GM12878 (cell line): ENCODE data around the gene PIK3C2B. TPM values are rescaled to one million over a fixed set of nuclear protein-coding genes. Genes with fewer than 3 reads are reported as not detected.

Source experiments
- ATAC-seq: fragments of 200-7000 bp; cut with Tn5 transposase; 3 replicates; pipeline ENCODE4 v1.9.1; 2020; ENCODE audit warnings: mild to moderate bottlenecking, moderate library complexity
- BruUV-seq: library from RNA; stranded (reverse); fragments of 400-500 nt; replicated peaks from 2 replicates; lab custom pipeline; 2021; lab: Mats Ljungman, UMichigan
- CTCF ChIA-PET: fragments of 300-600 bp; sonication (Branson Sonifier 250); formaldehyde crosslinking; extraction: SDS; loops from one replicate; lab custom pipeline; 2021; ENCODE audit warnings: inconsistent platforms; lab: Yijun Ruan, JAX
- POLR2A ChIA-PET: fragments of 350-600 bp; formaldehyde crosslinking; extraction: SDS; loops from one replicate; lab custom pipeline; 2021; ENCODE audit warnings: inconsistent platforms; lab: Charles Lee
- RAD21 ChIA-PET: fragments of 300-600 bp; sonication (Branson Sonifier 250); formaldehyde crosslinking; loops from one replicate; lab custom pipeline; 2023; ENCODE audit warnings: antibody characterized with exemption; ENCODE audit not compliant: unreplicated experiment; lab: Charles Lee
- SMC1A ChIA-PET: fragments of 300-600 bp; sonication (Branson Sonifier 250); formaldehyde crosslinking; loops from one replicate; lab custom pipeline; 2023; ENCODE audit not compliant: unreplicated experiment, uncharacterized antibody; lab: Charles Lee
- DNase-seq: peaks from one replicate; pipeline ENCODE4 v3.0.0-alpha.2; 2011; ENCODE audit warnings: low read depth, low spot score
- FAIRE-seq: peaks from 3 replicates; lab custom pipeline; 2011; peaks lifted over from hg19 to GRCh38; lab: Jason Lieb, UNC
- H2AFZ ChIP-seq: 2 replicates; pipeline ENCODE4 v1.6.0; 2011; ENCODE audit warnings: low read depth, low read length, control low read depth; ENCODE audit not compliant: control insufficient read depth
- H3K27ac ChIP-seq: 2 replicates; pipeline ENCODE4 v1.5.1; 2011; ENCODE audit warnings: control low read depth; ENCODE audit not compliant: control insufficient read depth, insufficient read depth
- H3K27me3 ChIP-seq, 2 experiments: replicated peaks in 1 of 2; 2 replicates each; pipeline versions ENCODE4 v1.6.0 to v1.6.1; 2011; ENCODE audit warnings: low read length in 1 of 2; ENCODE audit not compliant: control insufficient read depth in 2 of 2, insufficient read depth in 2 of 2
- H3K36me3 ChIP-seq, 2 experiments: 2 replicates each; pipeline ENCODE4 v1.5.1; 2011; ENCODE audit warnings: low read length in 1 of 2; ENCODE audit not compliant: control insufficient read depth in 2 of 2, insufficient read depth in 2 of 2
- H3K4me1 ChIP-seq: 2 replicates; pipeline ENCODE4 v1.6.1; 2011; ENCODE audit warnings: mild to moderate bottlenecking, low read length, moderate library complexity, mixed read lengths; ENCODE audit not compliant: control insufficient read depth, insufficient read depth
- H3K4me2 ChIP-seq: 2 replicates; pipeline ENCODE4 v1.6.0; 2011; ENCODE audit warnings: control low read depth; ENCODE audit not compliant: control insufficient read depth, insufficient read depth
- H3K4me3 ChIP-seq: fragments of 200-600 bp; sonication (generic); 2 replicates; pipeline ENCODE4 v1.5.1; 2016
- H3K79me2 ChIP-seq: 2 replicates; pipeline ENCODE4 v1.6.0; 2011; ENCODE audit warnings: low read length; ENCODE audit not compliant: control insufficient read depth, insufficient read depth
- H3K9ac ChIP-seq: 2 replicates; pipeline ENCODE4 v1.8.0; 2011; ENCODE audit warnings: low read length, control low read depth, mixed read lengths; ENCODE audit not compliant: control insufficient read depth, insufficient read depth
- H3K9me3 ChIP-seq: replicated peaks from 3 replicates; pipeline ENCODE4 v1.5.1; 2011; ENCODE audit warnings: mild to moderate bottlenecking, low read length; ENCODE audit not compliant: control insufficient read depth, insufficient read depth
- H4K20me1 ChIP-seq: 2 replicates; pipeline ENCODE4 v1.6.0; 2011; ENCODE audit not compliant: control insufficient read depth, insufficient read depth
- ATF3 ChIP-seq: IDR thresholded peaks from 2 replicates; pipeline ENCODE4 v1.6.1; 2011; ENCODE audit warnings: low read depth, mild to moderate bottlenecking, low read length, moderate library complexity, borderline replicate concordance; ENCODE audit errors: extremely low read depth
- EGR1 ChIP-seq, 2 experiments: IDR thresholded peaks; 1 replicate in 1 of 2; 2 replicates in 1 of 2; pipeline ENCODE4 v1.6.1; 2011 to 2012; ENCODE audit warnings: low read depth in 2 of 2, low read length in 2 of 2, borderline replicate concordance in 1 of 2, mild to moderate bottlenecking in 1 of 2, moderate library complexity in 1 of 2
- ETV6 ChIP-seq, 2 experiments: fragments of 450-650 bp in 1 of 2; IDR thresholded peaks in 1 of 2; conservative IDR thresholded peaks in 1 of 2; 2 replicates each; pipeline ENCODE4 v1.6.1; 2014; ENCODE audit warnings: antibody characterized with exemption in 1 of 2, borderline replicate concordance in 1 of 2, low read depth in 1 of 2, mild to moderate bottlenecking in 1 of 2, moderate library complexity in 1 of 2
- HCFC1 ChIP-seq: fragments of 150-350 bp; IDR thresholded peaks from 2 replicates; pipeline ENCODE4 v1.6.1; 2014; ENCODE audit warnings: low read length
- MEF2B ChIP-seq: fragments of 450-650 bp; IDR thresholded peaks from 2 replicates; pipeline ENCODE4 v1.6.1; 2018; ENCODE audit warnings: mild to moderate bottlenecking, moderate library complexity; ENCODE audit not compliant: partially characterized antibody, poor library complexity, severe bottlenecking
- SMARCA5 ChIP-seq: fragments of 450-650 bp; IDR thresholded peaks from 2 replicates; pipeline ENCODE4 v1.6.1; 2017; ENCODE audit warnings: mild to moderate bottlenecking
- YY1 ChIP-seq: IDR thresholded peaks from 2 replicates; pipeline ENCODE4 v1.6.1; 2011; ENCODE audit warnings: low read depth, mild to moderate bottlenecking, low read length
- WGBS: methylation state at CpG from one replicate; pipeline ENCODE4 v1.1.6; 2016; ENCODE audit warnings: low lambda C conversion rate; ENCODE audit not compliant: insufficient replicate concordance, insufficient coverage; ENCODE audit errors: missing lambda C conversion rate; 5-methylcytosine and 5-hydroxymethylcytosine counted together
- in situ Hi-C: fragments of 300-500 bp; cut with MboI; formaldehyde crosslinking; loops from 9 replicates; pipeline ENCODE4 v1.14.3; 2018; ENCODE audit warnings: mixed read lengths
- intact Hi-C: fragments of 100-400 bp; cut with micrococcal nuclease; formaldehyde crosslinking; loops from one replicate; pipeline ENCODE4 v1.14.2; 2022; ENCODE audit not compliant: unreplicated experiment
- polyA plus RNA-seq, 11 experiments: library from polyadenylated mRNA; depleted of rRNA in 4 of 11; unstranded in 6 of 11; stranded (reverse) in 5 of 11; fragments of >200 nt; fragmentation: Nextera tagmentation in 4 of 11; fragmentation: Illumina TruSeq in 1 of 11; extraction: Ambion mirVana in 4 of 11; extraction: Trizol in 1 of 11; gene quantifications; 1 replicate in 1 of 11; 2 replicates in 10 of 11; pipeline versions ENCODE4 v1.2.1 to v1.2.3, GENCODE V29; 2011 to 2016; ENCODE audit warnings: inconsistent platforms in 2 of 11, missing spikeins in 2 of 11, low read depth in 1 of 11
- total RNA-seq, 4 experiments: library from RNA; depleted of rRNA in 3 of 4; stranded (reverse); fragments of >200 nt in 3 of 4; fragmentation: Illumina TruSeq in 1 of 4; extraction: Trizol in 1 of 4; gene quantifications; 2 replicates each; pipeline versions ENCODE4 v1.2.1 to v1.2.3, GENCODE V29; 2013 to 2021
- TF ChIP-seq, protein P1 (sequence below): IDR thresholded peaks from 2 replicates; pipeline ENCODE4 v1.6.1; 2012; ENCODE audit warnings: low read depth, low read length, improper control_type of control experiment
- TF ChIP-seq, protein P2 (sequence below): IDR thresholded peaks from 2 replicates; pipeline ENCODE4 v1.6.1; 2012; ENCODE audit warnings: low read depth, low read length, improper control_type of control experiment
- TF ChIP-seq, protein P3 (sequence below): IDR thresholded peaks from 2 replicates; pipeline ENCODE4 v1.6.1; 2011; ENCODE audit warnings: borderline replicate concordance, low read depth, mild to moderate bottlenecking, moderate library complexity, low read length; ENCODE audit not compliant: insufficient read depth, poor library complexity, severe bottlenecking
- TF ChIP-seq, protein P4 (sequence below): fragments of 450-650 bp; IDR thresholded peaks from 2 replicates; pipeline ENCODE4 v1.6.1; 2017; ENCODE audit warnings: mild to moderate bottlenecking, low read depth, inconsistent platforms; ENCODE audit not compliant: poor library complexity, severe bottlenecking

The PIK3C2B gene
- total and polyA plus RNA-seq, 10 of the 15 experiments (the other 5 are each of a cell fraction or from before 2014, with no cell fraction given) = 2.2 to 38.1 (median 11.4) TPM

- no TSS peak for BruUV-seq
- RAD21 ChIA-PET = interaction anchor here (0.8 to 3.7 kb wide), 14 partner anchors 10 to 50 kb away, joined by 3 to 48 read pairs (median 5); partner anchors contain the start of genes MDM4 and PIK3C2B
- intact Hi-C loops (loop anchor here (2.0 kb wide), 1 partner anchor 19 kb away; no protein-coding TSS in a partner anchor), in situ Hi-C loops (no loop called here)
- DNase-seq (peak; percentile 63), FAIRE-seq (peak; percentile 88), ATAC-seq (peak; percentile 84)
- Histone ChIP-seq H3K79me2 (no peaks in the 10 kb centered on the region), H3K4me1 (peaks cover 60% of the 10 kb centered on the region), H3K27me3 (no peaks in the 10 kb centered on the region), H3K9ac (peak overlapping the region; percentile 46), H3K36me3 (peaks cover 14 to 17% of the 10 kb centered on the region in 2 experiments), H2AFZ (peak overlapping the region; percentile 60), H4K20me1 (no peaks in the 10 kb centered on the region), H3K4me3 (no peak overlapping the region), H3K27ac (peak overlapping the region; percentile 88), H3K9me3 (no peaks in the 10 kb centered on the region), H3K4me2 (peak overlapping the region; percentile 90)
- POLR2A ChIA-PET = interaction anchor here (0.7 to 4.2 kb wide), 11 partner anchors 14 to 59 kb away, joined by 3 to 46 read pairs (median 5); partner anchors contain the start of genes MDM4 and PIK3C2B
- CTCF ChIA-PET = interaction anchor here (0.9 to 51.8 kb wide), 9 partner anchors 8 to 102 kb away, joined by 3 to 2021 read pairs (median 5); partner anchors contain the start of gene PIK3C2B
- WGBS = 6% methylated on average over 17 of the region's 17 CpGs
- SMC1A ChIA-PET = interaction anchor here (0.7 to 7.8 kb wide), 15 partner anchors 9 to 58 kb away, joined by 3 to 91 read pairs (median 11); partner anchors contain the start of genes MDM4 and PIK3C2B
- TF ChIP-seq ATF3 (no peak), ETV6 (conservative IDR thresholded peaks at IDR 0.05 in 1 of 2, IDR thresholded peaks at IDR 0.05 in 1 of 2; ENCODE audit: borderline replicate concordance in 1 of 2, low read depth in 1 of 2) (no peak), MEF2B (peak; percentile 27), SMARCA5 (no peak), EGR1 (IDR thresholded peaks at IDR 0.05; ENCODE audit: borderline replicate concordance in 1 of 2, low read depth in 2 of 2, low read length in 2 of 2) (peak in 1 of 2 experiments; percentile 55; a peak in 1 of 3 replicates), HCFC1 (no peak), YY1 (0 out of 2 replicates have a peak, but pooled peaks have one; percentile 9)
- TF ChIP-seq, protein P1, sequence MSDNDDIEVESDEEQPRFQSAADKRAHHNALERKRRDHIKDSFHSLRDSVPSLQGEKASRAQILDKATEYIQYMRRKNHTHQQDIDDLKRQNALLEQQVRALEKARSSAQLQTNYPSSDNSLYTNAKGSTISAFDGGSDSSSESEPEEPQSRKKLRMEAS = peak; percentile 58
- TF ChIP-seq, protein P2, sequence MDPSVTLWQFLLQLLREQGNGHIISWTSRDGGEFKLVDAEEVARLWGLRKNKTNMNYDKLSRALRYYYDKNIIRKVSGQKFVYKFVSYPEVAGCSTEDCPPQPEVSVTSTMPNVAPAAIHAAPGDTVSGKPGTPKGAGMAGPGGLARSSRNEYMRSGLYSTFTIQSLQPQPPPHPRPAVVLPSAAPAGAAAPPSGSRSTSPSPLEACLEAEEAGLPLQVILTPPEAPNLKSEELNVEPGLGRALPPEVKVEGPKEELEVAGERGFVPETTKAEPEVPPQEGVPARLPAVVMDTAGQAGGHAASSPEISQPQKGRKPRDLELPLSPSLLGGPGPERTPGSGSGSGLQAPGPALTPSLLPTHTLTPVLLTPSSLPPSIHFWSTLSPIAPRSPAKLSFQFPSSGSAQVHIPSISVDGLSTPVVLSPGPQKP = no peak
- TF ChIP-seq, protein P3, sequence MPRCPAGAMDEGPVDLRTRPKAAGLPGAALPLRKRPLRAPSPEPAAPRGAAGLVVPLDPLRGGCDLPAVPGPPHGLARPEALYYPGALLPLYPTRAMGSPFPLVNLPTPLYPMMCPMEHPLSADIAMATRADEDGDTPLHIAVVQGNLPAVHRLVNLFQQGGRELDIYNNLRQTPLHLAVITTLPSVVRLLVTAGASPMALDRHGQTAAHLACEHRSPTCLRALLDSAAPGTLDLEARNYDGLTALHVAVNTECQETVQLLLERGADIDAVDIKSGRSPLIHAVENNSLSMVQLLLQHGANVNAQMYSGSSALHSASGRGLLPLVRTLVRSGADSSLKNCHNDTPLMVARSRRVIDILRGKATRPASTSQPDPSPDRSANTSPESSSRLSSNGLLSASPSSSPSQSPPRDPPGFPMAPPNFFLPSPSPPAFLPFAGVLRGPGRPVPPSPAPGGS = no peak
- TF ChIP-seq, protein P4, sequence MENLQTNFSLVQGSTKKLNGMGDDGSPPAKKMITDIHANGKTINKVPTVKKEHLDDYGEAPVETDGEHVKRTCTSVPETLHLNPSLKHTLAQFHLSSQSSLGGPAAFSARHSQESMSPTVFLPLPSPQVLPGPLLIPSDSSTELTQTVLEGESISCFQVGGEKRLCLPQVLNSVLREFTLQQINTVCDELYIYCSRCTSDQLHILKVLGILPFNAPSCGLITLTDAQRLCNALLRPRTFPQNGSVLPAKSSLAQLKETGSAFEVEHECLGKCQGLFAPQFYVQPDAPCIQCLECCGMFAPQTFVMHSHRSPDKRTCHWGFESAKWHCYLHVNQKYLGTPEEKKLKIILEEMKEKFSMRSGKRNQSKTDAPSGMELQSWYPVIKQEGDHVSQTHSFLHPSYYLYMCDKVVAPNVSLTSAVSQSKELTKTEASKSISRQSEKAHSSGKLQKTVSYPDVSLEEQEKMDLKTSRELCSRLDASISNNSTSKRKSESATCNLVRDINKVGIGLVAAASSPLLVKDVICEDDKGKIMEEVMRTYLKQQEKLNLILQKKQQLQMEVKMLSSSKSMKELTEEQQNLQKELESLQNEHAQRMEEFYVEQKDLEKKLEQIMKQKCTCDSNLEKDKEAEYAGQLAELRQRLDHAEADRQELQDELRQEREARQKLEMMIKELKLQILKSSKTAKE = no peak
These were observed 28.8 kb downstream of the PIK3C2B start for GRCh38 chr1:204465546-204466415.
